ENCODE measurements around the gene PITPNM1. TPM values are rescaled to one million over a fixed set of nuclear protein-coding genes. Genes with fewer than 3 reads are reported as not detected.
"Not testable (repeated sequence)": the region's sequence is repeated elsewhere in the genome, so short reads cannot be mapped to it uniquely, and the experiment has no call there.

Gene PITPNM1
- 15.5 and 16.4 TPM in 2 replicates for total RNA-seq

GRCh38 chr11:67504950-67505581, at the start of gene PITPNM1:
Gene PITPNM1, minus strand, starts transcription at chr11:67505363. Its CDS starts 1,183 bp downstream, at chr11:67504180.
- no peak for DNase-seq (ENCODE audit: low read depth, low spot score)

GRCh38 chr11:67551697-67552096, 46.5 kb upstream of the PITPNM1 start:
- DNase-seq (ENCODE audit: low read depth, low spot score), result not testable (repeated sequence)

- no peak for DNase-seq (ENCODE audit: low read depth, low spot score)
These were observed 46.0 kb upstream of the PITPNM1 start for GRCh38 chr11:67551127-67551526.

- DNase-seq (ENCODE audit: low read depth, low spot score), result no peak
These were observed 43.5 kb upstream of the PITPNM1 start for GRCh38 chr11:67548555-67549110.

GRCh38 chr11:67548112-67548511, 42.9 kb upstream of the PITPNM1 start:
- not testable (repeated sequence) for DNase-seq (ENCODE audit: low read depth, low spot score)

- no peak for DNase-seq (ENCODE audit: low read depth, low spot score)
These were observed 40.1 kb upstream of the PITPNM1 start for GRCh38 chr11:67545280-67545679.

- no peak for DNase-seq (ENCODE audit: low read depth, low spot score)
These were observed 39.6 kb upstream of the PITPNM1 start for GRCh38 chr11:67544616-67545242.

- DNase-seq (ENCODE audit: low read depth, low spot score), result no peak
These were observed 38.4 kb upstream of the PITPNM1 start for GRCh38 chr11:67543585-67543984.

GRCh38 chr11:67542971-67543370, 37.8 kb upstream of the PITPNM1 start:
- no peak for DNase-seq (ENCODE audit: low read depth, low spot score)

- DNase-seq (ENCODE audit: low read depth, low spot score), result no peak
These were observed 37.0 kb upstream of the PITPNM1 start for GRCh38 chr11:67542169-67542568.

GRCh38 chr11:67541198-67541597, 36.0 kb upstream of the PITPNM1 start:
- DNase-seq (ENCODE audit: low read depth, low spot score), result no peak

GRCh38 chr11:67539550-67539949, 34.4 kb upstream of the PITPNM1 start:
- no peak for DNase-seq (ENCODE audit: low read depth, low spot score)

- no peak for DNase-seq (ENCODE audit: low read depth, low spot score)
These were observed 33.8 kb upstream of the PITPNM1 start for GRCh38 chr11:67538823-67539505.

GRCh38 chr11:67538306-67538705, 33.1 kb upstream of the PITPNM1 start:
- no peak for DNase-seq (ENCODE audit: low read depth, low spot score)

- no peak for DNase-seq (ENCODE audit: low read depth, low spot score)
These were observed 30.4 kb upstream of the PITPNM1 start for GRCh38 chr11:67535561-67535960.

GRCh38 chr11:67534070-67534679, 29.0 kb upstream of the PITPNM1 start:
- DNase-seq (ENCODE audit: low read depth, low spot score), result no peak

- no peak for DNase-seq (ENCODE audit: low read depth, low spot score)
These were observed 27.7 kb upstream of the PITPNM1 start for GRCh38 chr11:67532889-67533288.

- no peak for DNase-seq (ENCODE audit: low read depth, low spot score)
These were observed 25.1 kb upstream of the PITPNM1 start for GRCh38 chr11:67530282-67530592.

GRCh38 chr11:67528376-67528775, 23.2 kb upstream of the PITPNM1 start:
- no peak for DNase-seq (ENCODE audit: low read depth, low spot score)

GRCh38 chr11:67525275-67525976, 20.3 kb upstream of the PITPNM1 start:
- no peak for DNase-seq (ENCODE audit: low read depth, low spot score)

- no peak for DNase-seq (ENCODE audit: low read depth, low spot score)
These were observed 19.3 kb upstream of the PITPNM1 start for GRCh38 chr11:67524480-67524808.
